K562 (cell line): ENCODE measurements around the gene POLA1.

Experiments
- CBX2 ChIP-seq: fragments of 200-600 bp; sonication (generic); IDR thresholded peaks from one replicate; pipeline ENCODE4 v1.6.1; 2012; ENCODE audit warnings: mild to moderate bottlenecking, low read length, inconsistent platforms; ENCODE audit not compliant: insufficient read depth, poor library complexity, severe bottlenecking
- ELF4 ChIP-seq: fragments of 450-650 bp; formaldehyde crosslinking; IDR thresholded peaks from 2 replicates; pipeline ENCODE4 v1.4.0; 2022; ENCODE audit warnings: missing genetic modification characterization
- RBM34 ChIP-seq: fragments of 200-400 bp; formaldehyde crosslinking; IDR thresholded peaks from 2 replicates; pipeline ENCODE4 v1.6.1; 2018; ENCODE audit warnings: low read length, borderline replicate concordance; ENCODE audit not compliant: insufficient read depth
- ZNF324 ChIP-seq: fragments of 250-450 bp; sonication (Bioruptor Pico); IDR thresholded peaks from 2 replicates; pipeline ENCODE4 v1.4.0; 2020; ENCODE audit warnings: mild to moderate bottlenecking

DNA sequence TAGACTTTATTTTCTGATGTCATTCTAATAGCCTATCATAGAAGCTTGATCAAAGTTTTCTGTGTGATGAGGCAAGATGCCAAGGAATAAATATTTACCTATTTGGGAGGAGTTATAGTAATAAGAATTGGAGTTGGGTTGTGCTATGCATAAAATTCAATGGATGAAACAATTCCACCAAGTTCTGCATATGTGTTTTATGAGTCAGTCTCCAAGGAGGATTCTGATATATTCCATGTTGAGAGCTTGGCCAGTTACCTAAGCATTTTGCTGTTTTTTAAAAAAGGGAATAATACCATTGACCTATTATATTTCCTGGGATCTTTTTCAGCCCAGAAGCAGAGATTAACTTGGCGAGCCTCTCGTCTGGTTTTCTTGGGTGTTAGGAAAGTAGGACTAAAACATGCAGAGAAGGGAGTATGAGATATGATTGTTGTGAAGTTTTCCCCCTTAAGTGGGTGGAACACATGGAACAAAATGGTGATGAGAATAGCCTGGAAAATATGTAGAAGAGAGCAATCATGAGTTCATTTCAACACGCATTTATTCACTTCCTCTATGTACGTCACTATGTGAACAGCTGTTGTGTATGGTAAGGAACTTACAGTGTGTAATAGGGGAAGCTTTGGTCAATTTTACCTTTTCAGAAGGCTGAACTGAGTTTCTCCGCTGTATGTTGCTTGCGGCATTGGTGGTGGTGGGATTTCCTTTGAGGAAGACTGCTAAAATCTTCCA lies 39.2 kb downstream of the POLA1 start:
- no peak for TF ChIP-seq ZNF324
- TF ChIP-seq CBX2 = no peak
- TF ChIP-seq RBM34 = no peak
- no peak for TF ChIP-seq ELF4
